NCI-H1092 treated with DMSO at 0.1 percent for 48 hours (cell line): ENCODE data around the gene ARAP3.

Source experiments
- DNase-seq: peaks from one replicate; lab custom pipeline; 2025; lab: John Stamatoyannopoulos, UW

The ARAP3 gene

GRCh38 chr5:141703133-141703561, 21.1 kb upstream of the ARAP3 start:
- DNase-seq = peak; percentile 41

- no peak for DNase-seq
Measured at GRCh38 chr5:141701360-141702119, 19.5 kb upstream of the ARAP3 start.

GRCh38 chr5:141697586-141697985, 15.6 kb upstream of the ARAP3 start:
- no peak for DNase-seq

- DNase-seq = no peak
Measured at GRCh38 chr5:141696431-141696830, 14.4 kb upstream of the ARAP3 start.

- DNase-seq = peak; percentile 12
Measured at GRCh38 chr5:141695627-141696215, 13.7 kb upstream of the ARAP3 start.

- no peak for DNase-seq
Measured at GRCh38 chr5:141694479-141694878, 12.4 kb upstream of the ARAP3 start.

GRCh38 chr5:141692919-141693725, 11.1 kb upstream of the ARAP3 start:
- no peak for DNase-seq

- no peak for DNase-seq
Measured at GRCh38 chr5:141692533-141692888, 10.5 kb upstream of the ARAP3 start.

GRCh38 chr5:141691867-141692532, 10.0 kb upstream of the ARAP3 start:
- peak; percentile 54 for DNase-seq

- no peak for DNase-seq
Measured at GRCh38 chr5:141691286-141691866, 9.3 kb upstream of the ARAP3 start.

GRCh38 chr5:141686648-141687416, 4.8 kb upstream of the ARAP3 start:
- no peak for DNase-seq

GRCh38 chr5:141685591-141685990, 3.6 kb upstream of the ARAP3 start:
- DNase-seq = no peak

GRCh38 chr5:141683596-141684141, 1.6 kb upstream of the ARAP3 start:
- no peak for DNase-seq

- DNase-seq = no peak
Measured at GRCh38 chr5:141681295-141681694, 735 bp downstream of the ARAP3 start.

GRCh38 chr5:141680751-141681201, 1.3 kb downstream of the ARAP3 start:
- DNase-seq = no peak

GRCh38 chr5:141680178-141680577, 1.9 kb downstream of the ARAP3 start:
- no peak for DNase-seq

- no peak for DNase-seq
Measured at GRCh38 chr5:141677415-141677814, 4.6 kb downstream of the ARAP3 start.

GRCh38 chr5:141675672-141676071, 6.4 kb downstream of the ARAP3 start:
- DNase-seq = no peak

GRCh38 chr5:141674747-141675146, 7.3 kb downstream of the ARAP3 start:
- no peak for DNase-seq

- peak; percentile 23 for DNase-seq
Measured at GRCh38 chr5:141672841-141673813, 8.9 kb downstream of the ARAP3 start.
